IMR-90 (cell line): ENCODE results near the gene HEPACAM. TPM values are rescaled to one million over a fixed set of nuclear protein-coding genes. Genes with fewer than 3 reads are reported as not detected.

Experiments
- ATAC-seq: fragments of 200-7000 bp; cut with Tn5 transposase; 2 replicates; pipeline ENCODE4 v1.9.1; 2020; ENCODE audit warnings: low read depth, mild to moderate bottlenecking, moderate library complexity
- BruUV-seq: library from RNA; stranded (reverse); fragments of 400-500 nt; replicated peaks from 2 replicates; lab custom pipeline; 2021; lab: Mats Ljungman, UMichigan
- CTCF ChIA-PET: fragments of 300-600 bp; formaldehyde crosslinking; extraction: SDS; loops from one replicate; lab custom pipeline; 2021; ENCODE audit warnings: antibody characterized with exemption; lab: Yijun Ruan, JAX
- POLR2A ChIA-PET: fragments of 300-600 bp; sonication (Branson Sonifier 250); formaldehyde crosslinking; loops from one replicate; lab custom pipeline; 2022; ENCODE audit warnings: antibody characterized with exemption; ENCODE audit not compliant: unreplicated experiment; lab: Charles Lee
- DNase-seq: peaks from one replicate; pipeline ENCODE4 v3.0.0; 2013
- H2AFZ ChIP-seq: replicated peaks from 2 replicates; pipeline ENCODE3; 2013; ENCODE audit warnings: low read length, mild to moderate bottlenecking; ENCODE audit not compliant: poor library complexity
- H2AK5ac ChIP-seq: 2 replicates; pipeline ENCODE4 v1.6.1; 2013; ENCODE audit warnings: low read depth, low read length, inconsistent platforms
- H2AK9ac ChIP-seq: replicated peaks from 2 replicates; pipeline ENCODE3; 2013; ENCODE audit warnings: mild to moderate bottlenecking, low read depth, low read length, moderate library complexity; ENCODE audit not compliant: poor library complexity
- H2BK120ac ChIP-seq: 2 replicates; pipeline ENCODE4 v1.6.1; 2013; ENCODE audit warnings: low read depth, low read length, inconsistent platforms
- H2BK15ac ChIP-seq: 3 replicates; pipeline ENCODE4 v1.6.1; 2013; ENCODE audit warnings: low read depth, low read length, inconsistent platforms
- H2BK20ac ChIP-seq: 2 replicates; pipeline ENCODE4 v1.6.1; 2013; ENCODE audit warnings: low read depth, mild to moderate bottlenecking, inconsistent platforms, low read length, moderate library complexity
- H2BK5ac ChIP-seq: 2 replicates; pipeline ENCODE4 v1.6.1; 2013; ENCODE audit warnings: mild to moderate bottlenecking, low read depth, low read length, inconsistent platforms; ENCODE audit not compliant: poor library complexity, severe bottlenecking
- H3K14ac ChIP-seq: replicated peaks from 2 replicates; pipeline ENCODE4 v1.6.1; 2013; ENCODE audit warnings: low read depth, low read length, inconsistent platforms
- H3K18ac ChIP-seq: 2 replicates; pipeline ENCODE4 v1.6.1; 2013; ENCODE audit warnings: low read depth, low read length, control low read depth
- H3K23ac ChIP-seq: 2 replicates; pipeline ENCODE4 v1.6.1; 2013; ENCODE audit warnings: low read depth, low read length, inconsistent platforms
- H3K27ac ChIP-seq: 2 replicates; pipeline ENCODE4 v1.5.1; 2013; ENCODE audit warnings: mild to moderate bottlenecking, control low read depth, low read length; ENCODE audit not compliant: insufficient read depth
- H3K27me3 ChIP-seq: 2 replicates; pipeline ENCODE4 v1.6.1; 2013; ENCODE audit warnings: low read length; ENCODE audit not compliant: control insufficient read depth, insufficient read depth
- H3K36me3 ChIP-seq: 2 replicates; pipeline ENCODE4 v1.6.1; 2013; ENCODE audit warnings: low read length, mixed read lengths; ENCODE audit not compliant: control insufficient read depth, insufficient read depth
- H3K4ac ChIP-seq: 2 replicates; pipeline ENCODE4 v1.6.1; 2013; ENCODE audit warnings: low read depth, low read length, inconsistent platforms
- H3K4me1 ChIP-seq: 2 replicates; pipeline ENCODE4 v1.6.1; 2013; ENCODE audit warnings: low read length, mixed read lengths; ENCODE audit not compliant: control insufficient read depth, insufficient read depth
- H3K4me2 ChIP-seq: 2 replicates; pipeline ENCODE4 v1.6.1; 2013; ENCODE audit warnings: low read depth, mild to moderate bottlenecking, control low read depth, low read length, moderate library complexity
- H3K4me3 ChIP-seq: 2 replicates; pipeline ENCODE4 v1.5.1; 2013; ENCODE audit warnings: low read depth, mild to moderate bottlenecking, control low read depth, low read length, moderate library complexity; ENCODE audit not compliant: insufficient read depth
- H3K56ac ChIP-seq: 2 replicates; pipeline ENCODE4 v1.6.1; 2013; ENCODE audit warnings: low read length, inconsistent platforms; ENCODE audit not compliant: insufficient read depth; ENCODE audit errors: extremely low read depth
- H3K79me1 ChIP-seq, 2 experiments: 2 replicates each; pipeline ENCODE4 v1.6.1; 2013; ENCODE audit warnings: low read length in 2 of 2, inconsistent platforms in 1 of 2, low read depth in 1 of 2
- H3K9ac ChIP-seq: 2 replicates; pipeline ENCODE4 v1.6.1; 2013; ENCODE audit warnings: low read depth, low read length, control low read depth
- H3K9me1 ChIP-seq: 2 replicates; pipeline ENCODE4 v1.6.1; 2013; ENCODE audit warnings: low read length, inconsistent platforms; ENCODE audit not compliant: insufficient read depth
- H3K9me3 ChIP-seq: 2 replicates; pipeline ENCODE4 v1.6.1; 2013; ENCODE audit warnings: low read length; ENCODE audit not compliant: control insufficient read depth, insufficient read depth
- H4K20me1 ChIP-seq: 2 replicates; pipeline ENCODE4 v1.6.1; 2013; ENCODE audit warnings: low read length, inconsistent platforms; ENCODE audit not compliant: insufficient read depth
- H4K5ac ChIP-seq: 2 replicates; pipeline ENCODE4 v1.6.1; 2013; ENCODE audit warnings: mild to moderate bottlenecking, low read depth, low read length, control low read depth
- H4K8ac ChIP-seq, 2 experiments: 2 replicates each; pipeline ENCODE4 v1.6.1; 2013; ENCODE audit warnings: low read depth in 2 of 2, low read length in 2 of 2, control low read depth in 1 of 2, inconsistent platforms in 1 of 2
- H4K91ac ChIP-seq: 2 replicates; pipeline ENCODE4 v1.6.1; 2013; ENCODE audit warnings: low read depth, low read length, inconsistent platforms; ENCODE audit not compliant: insufficient read depth
- BHLHE40 ChIP-seq: fragments of 150-350 bp; IDR thresholded peaks from 2 replicates; pipeline ENCODE4 v1.6.1; 2016; ENCODE audit warnings: mild to moderate bottlenecking, low read depth, low read length
- CEBPB ChIP-seq: IDR thresholded peaks from 2 replicates; pipeline ENCODE4 v1.6.1; 2012; ENCODE audit warnings: low read depth, low read length, improper control_type of control experiment
- CHD1 ChIP-seq: IDR thresholded peaks from 2 replicates; pipeline ENCODE4 v1.6.1; 2012; ENCODE audit warnings: low read depth, low read length, improper control_type of control experiment
- ELK1 ChIP-seq: fragments of 150-350 bp; IDR thresholded peaks from 2 replicates; pipeline ENCODE4 v1.6.1; 2016; ENCODE audit warnings: low read depth, mild to moderate bottlenecking, low read length, moderate library complexity, borderline replicate concordance
- FOS ChIP-seq: fragments of 150-350 bp; IDR thresholded peaks from 2 replicates; pipeline ENCODE4 v1.6.1; 2016; ENCODE audit warnings: low read depth, low read length
- MAFK ChIP-seq: IDR thresholded peaks from 2 replicates; pipeline ENCODE4 v1.6.1; 2012; ENCODE audit warnings: low read depth, low read length, improper control_type of control experiment
- MAZ ChIP-seq: IDR thresholded peaks from 2 replicates; pipeline ENCODE4 v1.6.1; 2012; ENCODE audit warnings: low read depth, mild to moderate bottlenecking, low read length, improper control_type of control experiment, moderate library complexity, borderline replicate concordance
- MXI1 ChIP-seq: IDR thresholded peaks from 2 replicates; pipeline ENCODE4 v1.6.1; 2012; ENCODE audit warnings: low read depth, mild to moderate bottlenecking, low read length, moderate library complexity, borderline replicate concordance
- NFE2L2 ChIP-seq: fragments of 150-350 bp; IDR thresholded peaks from 2 replicates; pipeline ENCODE4 v1.6.1; 2016; ENCODE audit warnings: low read depth, mild to moderate bottlenecking, low read length
- POLR2A ChIP-seq: IDR thresholded peaks from 2 replicates; pipeline ENCODE4 v1.6.1; 2012; ENCODE audit warnings: mild to moderate bottlenecking, low read depth, low read length
- RAD21 ChIP-seq: IDR thresholded peaks from 2 replicates; pipeline ENCODE4 v1.6.1; 2012; ENCODE audit warnings: low read length, improper control_type of control experiment
- RCOR1 ChIP-seq: IDR thresholded peaks from 2 replicates; pipeline ENCODE4 v1.6.1; 2012; ENCODE audit warnings: mild to moderate bottlenecking, low read length, improper control_type of control experiment; ENCODE audit not compliant: insufficient replicate concordance
- RFX5 ChIP-seq: IDR thresholded peaks from 2 replicates; pipeline ENCODE4 v1.8.0; 2012; ENCODE audit warnings: low read depth, mild to moderate bottlenecking, low read length, moderate library complexity
- SMC3 ChIP-seq: fragments of 150-350 bp; IDR thresholded peaks from 2 replicates; pipeline ENCODE4 v1.6.1; 2016; ENCODE audit warnings: low read depth, mild to moderate bottlenecking, antibody characterized with exemption, low read length, moderate library complexity
- WGBS, 2 experiments: methylation state at CpG; one replicate each; pipeline versions ENCODE4 v1.1.5 to v1.1.7; 2013; ENCODE audit warnings: missing lambda C conversion rate in 2 of 2; ENCODE audit not compliant: insufficient read length in 1 of 2; ENCODE audit errors: extremely low coverage in 2 of 2; 5-methylcytosine and 5-hydroxymethylcytosine counted together
- dilution Hi-C: fragments of 300-500 bp; cut with HindIII; formaldehyde crosslinking; loops from one replicate; pipeline ENCODE4 v1.14.3; 2018; ENCODE audit warnings: low sequenced_read_pairs; ENCODE audit not compliant: unreplicated experiment
- in situ Hi-C: fragments of 300-500 bp; cut with MboI; formaldehyde crosslinking; loops from 3 replicates; pipeline ENCODE4 v1.14.3; 2019; ENCODE audit warnings: low sequenced_read_pairs, inconsistent platforms, mixed read lengths
- intact Hi-C: fragments of 100-400 bp; cut with micrococcal nuclease; formaldehyde crosslinking; loops from 2 replicates; pipeline ENCODE4 v1.10.0; 2022
- polyA plus RNA-seq, 3 experiments: library from polyadenylated mRNA; depleted of rRNA; stranded (reverse); fragments of >200 nt; gene quantifications; 2 replicates each; pipeline ENCODE4 v1.2.3, GENCODE V29; 2012; ENCODE audit warnings: low replicate concordance in 1 of 3
- total RNA-seq: library from RNA; depleted of rRNA; stranded (reverse); fragments of >200 nt; gene quantifications from 2 replicates; pipeline ENCODE4 v1.2.3, GENCODE V29; 2012
- TF ChIP-seq, protein P1 (sequence below): conservative IDR thresholded peaks from 2 replicates; pipeline ENCODE4 v1.5.1; 2012; ENCODE audit warnings: mild to moderate bottlenecking, low read depth, low read length, improper control_type of control experiment

The HEPACAM gene
- total and polyA plus RNA-seq, 2 of the 4 experiments (the other 2 are of a cell fraction) = 0.09 to 0.18 TPM

- no peak overlapping the region for H2BK120ac ChIP-seq
- H3K79me1 ChIP-seq = no peaks in the 10 kb centered on the region
- H3K14ac ChIP-seq = no peak overlapping the region
- peak; percentile 100 for ATAC-seq
- no peaks in the 10 kb centered on the region for H3K27me3 ChIP-seq
- no peaks in the 10 kb centered on the region for H3K36me3 ChIP-seq
- H4K91ac ChIP-seq = no peak overlapping the region
- H3K56ac ChIP-seq = no peak overlapping the region
- ChIA-PET POLR2A (no interaction called here), CTCF (interaction anchor here (0.7 kb wide), 1 partner anchor 937 kb away, joined by 3 read pairs; no protein-coding TSS in a partner anchor)
- no peak overlapping the region for H3K4me3 ChIP-seq
- dilution Hi-C loops (no loop called here), intact Hi-C loops (loop anchor here (1.0 to 10.0 kb wide), 8 partner anchors 129 to 912 kb away; partner anchors contain the start of gene EI24), in situ Hi-C loops (loop anchor here (10.0 kb wide), 1 partner anchor 443 kb away; no protein-coding TSS in a partner anchor)
- no TSS peak for BruUV-seq
- no peak overlapping the region for H3K9ac ChIP-seq
- H2AK9ac ChIP-seq = no peak overlapping the region
- no peaks in the 10 kb centered on the region for H4K20me1 ChIP-seq
- 100% methylated on average over 1 of the region's 5 CpGs; no CpG with 5 or more reads in 1 of the 2 experiments for WGBS, 2 experiments
- no peak overlapping the region for H2AK5ac ChIP-seq
- no peak overlapping the region for H2BK20ac ChIP-seq
- H3K23ac ChIP-seq = no peak overlapping the region
- H4K8ac ChIP-seq = no peak overlapping the region
- H3K4me1 ChIP-seq = no peaks in the 10 kb centered on the region
- no peak overlapping the region for H3K27ac ChIP-seq
- no peak overlapping the region for H3K4ac ChIP-seq
- H2BK15ac ChIP-seq = no peak overlapping the region
- H3K9me3 ChIP-seq = no peaks in the 10 kb centered on the region
- DNase-seq = peak; percentile 85
- H2BK5ac ChIP-seq = no peak overlapping the region
- no peaks in the 10 kb centered on the region for H3K9me1 ChIP-seq
- H2AFZ ChIP-seq = no peak overlapping the region
- H3K18ac ChIP-seq = no peak overlapping the region
- no peak overlapping the region for H3K4me2 ChIP-seq
- H4K5ac ChIP-seq = no peak overlapping the region
- TF ChIP-seq RCOR1 = no peak
- TF ChIP-seq NFE2L2 = no peak
- TF ChIP-seq RAD21 = peak; percentile 95
- TF ChIP-seq SMC3 = peak; percentile 96
- TF ChIP-seq, protein P1, sequence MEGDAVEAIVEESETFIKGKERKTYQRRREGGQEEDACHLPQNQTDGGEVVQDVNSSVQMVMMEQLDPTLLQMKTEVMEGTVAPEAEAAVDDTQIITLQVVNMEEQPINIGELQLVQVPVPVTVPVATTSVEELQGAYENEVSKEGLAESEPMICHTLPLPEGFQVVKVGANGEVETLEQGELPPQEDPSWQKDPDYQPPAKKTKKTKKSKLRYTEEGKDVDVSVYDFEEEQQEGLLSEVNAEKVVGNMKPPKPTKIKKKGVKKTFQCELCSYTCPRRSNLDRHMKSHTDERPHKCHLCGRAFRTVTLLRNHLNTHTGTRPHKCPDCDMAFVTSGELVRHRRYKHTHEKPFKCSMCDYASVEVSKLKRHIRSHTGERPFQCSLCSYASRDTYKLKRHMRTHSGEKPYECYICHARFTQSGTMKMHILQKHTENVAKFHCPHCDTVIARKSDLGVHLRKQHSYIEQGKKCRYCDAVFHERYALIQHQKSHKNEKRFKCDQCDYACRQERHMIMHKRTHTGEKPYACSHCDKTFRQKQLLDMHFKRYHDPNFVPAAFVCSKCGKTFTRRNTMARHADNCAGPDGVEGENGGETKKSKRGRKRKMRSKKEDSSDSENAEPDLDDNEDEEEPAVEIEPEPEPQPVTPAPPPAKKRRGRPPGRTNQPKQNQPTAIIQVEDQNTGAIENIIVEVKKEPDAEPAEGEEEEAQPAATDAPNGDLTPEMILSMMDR = peak; percentile 91
- TF ChIP-seq BHLHE40 = no peak
- no peak for TF ChIP-seq MXI1
- 0 out of 2 replicates have a peak, but pooled peaks have one; percentile 27 for TF ChIP-seq MAZ
- no peak for TF ChIP-seq RFX5
- TF ChIP-seq ELK1 = no peak
- no peak for TF ChIP-seq CHD1
- no peak for TF ChIP-seq FOS
- peak; percentile 43; the same call in 1 of the 2 replicates for TF ChIP-seq POLR2A
- no peak for TF ChIP-seq CEBPB
- no peak for TF ChIP-seq MAFK
These were observed 26.2 kb upstream of the HEPACAM start for GRCh38 chr11:124961972-124962609.
